Colon (tissue), 2 donors: ENCODE data around the gene SIGLEC12.
"Not testable (repeated sequence)": the region's sequence is repeated elsewhere in the genome, so short reads cannot be mapped to it uniquely, and the experiment has no call there.

Experiments
- FAIRE-seq: peaks from 2 replicates; lab custom pipeline; 2012; peaks lifted over from hg19 to GRCh38; lab: Jason Lieb, UNC
- donor health status: control.
- donor health status: control.

The SIGLEC12 gene

DNA sequence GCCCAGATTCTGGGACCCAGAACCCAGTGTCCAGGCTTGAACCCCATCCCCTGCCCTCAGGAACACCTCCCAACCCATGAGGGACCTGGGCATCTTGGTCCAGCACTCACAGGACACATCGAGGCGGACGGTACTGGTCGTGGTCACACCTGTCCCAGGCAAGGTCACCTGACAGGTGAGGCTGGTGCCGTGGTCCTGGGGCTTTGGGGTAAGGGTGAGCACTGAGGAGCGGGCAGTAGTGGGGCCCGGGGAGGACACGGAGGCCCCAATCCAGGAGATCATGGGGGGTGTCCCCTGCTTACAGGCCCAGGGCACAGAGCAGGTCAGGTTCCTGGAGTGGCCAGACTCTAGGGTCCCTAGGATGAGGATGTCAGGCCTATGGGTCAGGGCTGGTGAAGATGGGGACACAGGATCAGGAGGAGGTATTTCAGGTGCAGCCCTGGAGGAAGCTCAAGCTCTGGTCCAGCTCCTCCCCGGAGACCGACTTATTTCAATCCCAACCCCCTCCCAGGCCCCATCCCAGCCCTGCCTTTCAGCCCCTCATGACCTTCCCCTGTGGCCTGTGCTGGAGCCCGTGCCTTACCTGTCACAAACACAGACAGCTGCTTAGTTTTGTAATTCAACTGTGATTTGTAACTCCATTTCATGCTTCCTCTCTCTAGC lies 44.1 kb downstream of the SIGLEC12 start:
- no peak for FAIRE-seq

DNA sequence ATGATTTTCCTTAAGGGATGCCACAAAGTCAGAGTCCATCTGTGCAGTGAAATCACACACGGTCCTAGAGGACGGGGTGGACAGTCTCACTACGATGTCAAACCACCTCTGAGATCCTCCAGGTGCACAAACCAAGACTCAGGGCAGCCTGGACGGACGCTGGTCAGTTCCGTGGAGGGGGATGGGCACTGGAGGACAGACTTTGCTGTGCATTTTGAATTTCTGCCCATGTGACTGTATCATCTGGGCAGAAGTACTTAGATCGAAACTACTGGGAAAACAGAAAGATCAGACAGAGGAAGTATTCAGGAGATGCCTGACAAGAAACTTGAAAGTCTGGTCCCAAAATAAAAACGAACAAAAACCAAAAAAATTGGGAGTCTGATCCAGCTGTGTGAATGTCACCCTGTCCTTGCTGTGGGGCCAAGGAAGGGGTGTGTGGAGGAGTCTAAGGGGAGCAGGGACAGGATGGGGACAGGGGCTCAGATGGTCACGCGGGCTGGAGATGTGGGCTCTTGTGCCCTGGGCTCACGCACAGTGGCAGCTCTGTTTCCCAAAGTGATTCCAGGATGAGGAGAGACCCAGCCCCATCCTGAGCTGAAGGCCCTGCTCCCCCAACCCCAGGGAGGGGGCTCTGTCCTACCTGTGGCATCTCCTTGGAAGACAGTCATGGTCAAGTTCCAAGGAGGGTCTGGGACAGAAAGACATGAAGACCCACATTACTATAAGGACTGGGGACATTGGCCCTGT lies 44.9 kb downstream of the SIGLEC12 start:
- FAIRE-seq = no peak

DNA sequence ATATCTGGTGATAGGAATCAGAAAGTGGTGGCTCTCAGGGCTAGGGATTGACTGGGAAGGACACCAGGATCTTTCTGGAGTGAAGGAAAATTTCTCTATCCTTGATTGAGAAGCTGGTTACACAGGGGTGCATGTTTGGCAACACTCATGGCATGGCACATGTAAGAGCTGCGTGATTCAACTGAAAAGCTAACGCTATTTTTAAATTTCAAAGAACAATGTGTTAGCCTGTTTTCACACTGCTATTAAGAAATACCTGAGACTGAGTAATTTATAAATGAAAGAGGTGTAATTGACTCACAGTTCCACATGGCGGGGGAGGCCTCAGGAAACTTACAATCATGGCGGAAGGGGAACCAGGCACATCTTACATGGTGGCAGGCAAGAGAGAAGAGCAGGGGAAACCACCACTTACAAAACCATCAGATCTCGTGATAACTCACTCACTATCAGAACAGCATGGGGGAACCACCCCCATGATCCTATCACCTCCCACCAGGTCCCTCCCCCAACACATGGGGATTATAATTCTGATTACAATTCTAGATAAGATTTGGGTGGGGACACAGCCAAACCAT lies 50.8 kb downstream of the SIGLEC12 start:
- FAIRE-seq = no peak

DNA sequence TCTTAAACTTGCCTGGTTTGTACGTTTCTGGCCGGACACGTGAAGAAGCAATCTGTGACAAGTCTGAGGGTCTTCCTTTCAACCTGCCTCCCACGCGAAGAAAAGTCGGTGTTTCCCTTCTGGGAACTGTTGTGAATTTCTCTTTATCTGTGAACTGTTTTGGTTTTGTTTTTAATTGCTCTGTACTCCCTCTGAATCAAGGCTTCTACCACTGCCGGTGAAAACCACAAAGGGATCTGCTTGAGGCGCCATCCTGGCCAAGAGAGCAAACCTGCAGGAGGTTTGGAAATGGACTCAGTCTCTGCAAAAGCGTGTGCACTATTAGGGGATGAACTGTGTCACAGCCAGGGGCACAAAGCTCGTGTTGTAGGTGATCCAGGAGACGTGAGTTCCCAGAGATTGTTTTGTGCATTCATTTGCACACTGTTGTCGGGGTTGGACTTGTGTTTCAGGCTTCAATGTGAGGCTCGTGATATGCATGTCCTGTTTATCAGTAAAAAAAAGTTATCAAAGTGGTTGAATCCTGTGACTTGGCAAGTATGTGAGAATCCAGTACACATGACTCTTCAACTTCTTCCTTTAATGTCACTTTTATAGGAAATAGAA lies 53.1 kb downstream of the SIGLEC12 start:
- no peak for FAIRE-seq

DNA sequence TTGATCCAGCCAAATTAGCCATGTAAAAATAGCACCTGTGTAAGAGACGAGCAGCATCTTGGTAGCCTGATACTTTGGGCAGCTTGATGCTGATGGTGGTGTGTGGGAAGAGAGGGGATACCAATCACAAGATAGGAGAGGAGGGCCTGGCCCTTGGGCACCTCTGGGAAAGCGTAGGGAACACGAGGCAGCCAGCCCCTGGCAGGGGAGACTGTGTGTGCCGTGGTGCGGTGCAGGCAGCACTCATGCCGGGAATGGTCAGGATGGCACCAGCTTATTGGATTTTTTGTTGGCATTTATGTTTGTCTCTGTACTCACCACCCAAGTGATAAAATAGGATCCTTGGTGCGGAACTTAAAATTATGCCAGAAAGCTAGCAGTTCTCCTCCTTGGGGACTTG lies 53.6 kb downstream of the SIGLEC12 start:
- no peak for FAIRE-seq

DNA sequence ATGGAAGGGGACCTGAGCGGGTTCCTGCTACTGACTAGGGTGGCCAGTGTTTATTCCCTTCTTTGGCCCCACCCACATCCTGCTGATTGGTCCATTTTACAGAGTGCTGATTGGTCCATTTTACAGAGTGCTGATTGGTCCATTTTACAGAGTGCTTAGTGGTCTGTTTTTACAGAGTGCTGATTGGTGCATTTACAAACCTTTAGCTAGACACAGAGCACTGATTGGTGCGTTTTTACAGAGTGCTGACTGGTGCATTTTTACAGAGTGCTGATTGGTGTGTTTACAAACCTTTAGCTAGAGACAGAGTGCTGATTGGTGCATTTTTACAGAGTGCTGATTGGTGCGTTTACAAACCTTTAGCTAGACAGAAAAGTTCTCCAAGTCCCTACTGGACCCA lies 54.1 kb downstream of the SIGLEC12 start:
- FAIRE-seq = not testable (repeated sequence)

DNA sequence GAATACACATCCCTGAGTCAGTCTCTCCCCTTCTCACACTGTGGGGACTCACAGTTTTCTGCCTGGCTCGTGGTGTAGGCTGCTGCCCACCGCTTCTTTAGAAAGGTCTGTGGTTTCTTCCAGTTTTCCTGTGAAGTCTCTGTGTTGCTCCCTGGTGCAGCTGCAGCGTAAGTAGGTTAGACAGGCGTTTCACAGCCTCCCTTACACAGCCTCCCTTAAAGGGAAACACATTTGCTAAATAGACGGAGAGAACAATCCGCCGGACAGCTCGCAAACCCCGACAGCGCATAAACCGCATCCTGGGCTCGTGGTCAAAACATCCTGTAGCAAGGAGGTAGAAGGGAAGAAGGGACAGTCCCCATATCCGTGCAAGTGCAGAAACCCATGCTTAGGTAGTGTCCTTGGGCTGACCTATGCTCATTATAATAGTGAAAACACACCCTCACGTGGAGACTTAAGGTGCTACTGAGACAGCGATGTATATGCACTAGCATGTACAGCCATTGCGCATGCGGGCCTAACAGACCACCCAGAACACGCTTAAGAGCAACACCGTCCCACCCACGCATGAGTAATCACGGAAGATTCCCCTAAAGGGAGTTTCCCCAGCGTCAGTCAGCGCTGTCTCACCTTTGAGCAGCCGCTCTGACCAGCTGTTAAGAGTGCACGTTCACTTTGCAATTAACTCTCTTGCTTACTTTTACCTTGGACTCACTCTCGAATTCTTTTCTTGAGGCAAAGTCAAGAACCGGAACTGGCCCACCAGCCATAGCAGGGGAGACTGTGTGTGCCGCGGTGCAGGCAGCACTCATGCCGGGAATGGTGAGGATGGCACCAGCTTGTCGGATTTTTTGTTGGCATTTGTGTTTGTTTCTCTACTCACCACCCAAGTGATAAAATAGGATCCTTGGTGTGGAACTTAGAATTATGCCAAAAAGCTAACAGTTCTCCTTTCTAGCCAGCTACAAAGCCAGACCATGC lies 59.9 kb downstream of the SIGLEC12 start:
- FAIRE-seq = no peak
